K562 (cell line): ENCODE measurements around the gene TEPSIN. TPM values are rescaled to one million over a fixed set of nuclear protein-coding genes. Genes with fewer than 3 reads are reported as not detected.

Experiments used
- ATAC-seq: fragments of 200-7000 bp; cut with Tn5 transposase; 3 replicates; pipeline ENCODE4 v1.9.1; 2020; ENCODE audit warnings: moderate library complexity
- BruUV-seq: library from RNA; stranded (reverse); fragments of 400-500 nt; replicated peaks from 2 replicates; lab custom pipeline; 2021; lab: Mats Ljungman, UMichigan
- CTCF ChIA-PET: fragments of 300-600 bp; formaldehyde crosslinking; extraction: SDS; loops from one replicate; lab custom pipeline; 2021; ENCODE audit warnings: low intra/inter-chr PET ratio; lab: Yijun Ruan, JAX
- POLR2A ChIA-PET: fragments of 300-600, 350-650 bp; sonication (Branson Sonifier 250); formaldehyde crosslinking; extraction: SDS; loops from one replicate; lab custom pipeline; 2021; ENCODE audit warnings: antibody characterized with exemption, inconsistent platforms; lab: Yijun Ruan, JAX
- DNase-seq, 4 experiments: peaks; one replicate each; pipeline versions ENCODE4 v3.0.0 to v3.0.0-alpha.2; 2011 to 2018; ENCODE audit warnings: low spot score in 3 of 4, mixed read lengths in 3 of 4; ENCODE audit errors: extremely low read depth in 1 of 4
- FAIRE-seq: peaks from 2 replicates; lab custom pipeline; 2011; peaks lifted over from hg19 to GRCh38; lab: Jason Lieb, UNC
- H2AFZ ChIP-seq: 2 replicates; pipeline ENCODE4 v1.6.0; 2011; ENCODE audit warnings: low read depth, low read length, control low read depth, inconsistent platforms
- H3K27ac ChIP-seq: fragments of 200-600 bp; 3 replicates; pipeline ENCODE4 v1.8.0; 2011; ENCODE audit warnings: low read depth, mild to moderate bottlenecking, control low read depth, inconsistent platforms, low read length, moderate library complexity, mixed read lengths; ENCODE audit errors: extremely low read depth
- H3K27me3 ChIP-seq, 2 experiments: fragments of 300-600 bp in 1 of 2; 2 replicates in 1 of 2; 3 replicates in 1 of 2; pipeline versions ENCODE4 v1.6.0 to v1.8.0; 2011; ENCODE audit warnings: inconsistent platforms in 2 of 2, low read length in 2 of 2, mild to moderate bottlenecking in 1 of 2, mixed read lengths in 1 of 2, moderate library complexity in 1 of 2; ENCODE audit not compliant: control insufficient read depth in 2 of 2, insufficient read depth in 2 of 2
- H3K36me3 ChIP-seq: fragments of 300-600 bp; 3 replicates; pipeline ENCODE4 v1.8.0; 2011; ENCODE audit warnings: mild to moderate bottlenecking, low read length, inconsistent platforms; ENCODE audit not compliant: control insufficient read depth, insufficient read depth
- H3K4me1 ChIP-seq, 2 experiments: fragments of 200-600 bp in 1 of 2; replicated peaks in 1 of 2; 2 replicates in 1 of 2; 3 replicates in 1 of 2; pipeline versions ENCODE4 v1.5.1 to v1.8.0; 2011; ENCODE audit warnings: inconsistent platforms in 2 of 2, low read length in 2 of 2, mild to moderate bottlenecking in 1 of 2, mixed read lengths in 1 of 2, moderate library complexity in 1 of 2; ENCODE audit not compliant: control insufficient read depth in 2 of 2, insufficient read depth in 2 of 2
- H3K4me2 ChIP-seq: 2 replicates; pipeline ENCODE4 v1.6.1; 2011; ENCODE audit warnings: low read length, control low read depth, inconsistent platforms, mixed read lengths; ENCODE audit not compliant: insufficient read depth
- H3K4me3 ChIP-seq: fragments of 200-600 bp; sonication (generic), shearing (Covaris generic); 2 replicates; pipeline ENCODE4 v1.5.1; 2016; ENCODE audit warnings: control low read depth, inconsistent platforms
- H3K79me2 ChIP-seq: fragments of 200-600 bp; 3 replicates; pipeline ENCODE4 v1.8.0; 2011; ENCODE audit warnings: low read length, inconsistent platforms; ENCODE audit not compliant: control insufficient read depth, insufficient read depth
- H3K9ac ChIP-seq, 2 experiments: 2 replicates each; pipeline versions ENCODE4 v1.6.0 to v1.6.1; 2011; ENCODE audit warnings: low read depth in 2 of 2, low read length in 2 of 2, control low read depth in 1 of 2, inconsistent platforms in 1 of 2, mild to moderate bottlenecking in 1 of 2, mixed read lengths in 1 of 2; ENCODE audit not compliant: insufficient read depth in 1 of 2
- H3K9me1 ChIP-seq: one replicate; pipeline ENCODE4 v1.6.0; 2011; ENCODE audit warnings: inconsistent platforms, mild to moderate bottlenecking, low read length, moderate library complexity; ENCODE audit not compliant: control insufficient read depth, insufficient read depth
- H3K9me3 ChIP-seq: replicated peaks from 2 replicates; pipeline ENCODE4 v1.5.1; 2011; ENCODE audit warnings: low read depth, low read length, inconsistent platforms; ENCODE audit not compliant: control insufficient read depth, insufficient read depth
- H4K20me1 ChIP-seq: replicated peaks from 2 replicates; pipeline ENCODE4 v1.6.1; 2011; ENCODE audit warnings: low read length, inconsistent platforms, mixed read lengths; ENCODE audit not compliant: control insufficient read depth, insufficient read depth
- FIP1L1 ChIP-seq: fragments of 200-400 bp; formaldehyde crosslinking; IDR thresholded peaks from 2 replicates; pipeline ENCODE4 v1.6.1; 2018; ENCODE audit warnings: mild to moderate bottlenecking, low read depth, low read length; ENCODE audit not compliant: poor library complexity, severe bottlenecking
- HNRNPUL1 ChIP-seq: fragments of 200-400 bp; formaldehyde crosslinking; IDR thresholded peaks from 2 replicates; pipeline ENCODE4 v1.6.1; 2017; ENCODE audit warnings: low read length
- MYC ChIP-seq, 2 experiments: fragments of 250-450 bp in 1 of 2; sonication (Bioruptor Pico) in 1 of 2; IDR thresholded peaks; 2 replicates each; pipeline versions ENCODE4 v1.5.1 to v1.6.1; 2012 to 2021; ENCODE audit warnings: low read depth in 2 of 2, borderline replicate concordance in 1 of 2, improper control_type of control experiment in 1 of 2, low read length in 1 of 2, mild to moderate bottlenecking in 1 of 2, moderate library complexity in 1 of 2
- POLR2A ChIP-seq: fragments of 450-650 bp; conservative IDR thresholded peaks from 2 replicates; pipeline ENCODE4 v1.6.1; 2016
- POLR2G ChIP-seq: fragments of 200-400 bp; formaldehyde crosslinking; IDR thresholded peaks from 2 replicates; pipeline ENCODE4 v1.6.1; 2017; ENCODE audit warnings: low read depth, mild to moderate bottlenecking, antibody characterized with exemption, low read length, moderate library complexity
- ZNF354B ChIP-seq: fragments of 250-450 bp; sonication (Bioruptor Pico); IDR thresholded peaks from 2 replicates; pipeline ENCODE4 v1.4.0; 2020
- WGBS: fragments of 100-300 bp; shearing (Covaris generic); methylation state at CpG from one replicate; pipeline ENCODE4 v1.1.6; 2016; ENCODE audit warnings: low coverage, mixed read lengths; ENCODE audit not compliant: insufficient coverage; ENCODE audit errors: missing lambda C conversion rate; 5-methylcytosine and 5-hydroxymethylcytosine counted together
- in situ Hi-C: fragments of 300-500 bp; cut with MboI; formaldehyde crosslinking; loops from 4 replicates; pipeline ENCODE4 v1.15.0; 2018; ENCODE audit warnings: inconsistent platforms, mixed read lengths
- intact Hi-C: fragments of 100-400 bp; cut with micrococcal nuclease; formaldehyde crosslinking; loops from 2 replicates; pipeline ENCODE4 v1.14.2; 2022
- polyA plus RNA-seq, 8 experiments: library from polyadenylated mRNA; depleted of rRNA in 4 of 8; stranded (reverse) in 5 of 8; unstranded in 3 of 8; fragments of >200 nt; fragmentation: Nextera tagmentation in 2 of 8; fragmentation: Illumina TruSeq in 1 of 8; extraction: Ambion mirVana in 2 of 8; extraction: Trizol in 1 of 8; gene quantifications; 2 replicates each; pipeline versions ENCODE4 v1.2.1 to v1.2.3, GENCODE V29; 2011 to 2014; ENCODE audit warnings: inconsistent platforms in 1 of 8, missing spikeins in 1 of 8
- total RNA-seq, 7 experiments: library from RNA; depleted of rRNA in 6 of 7; stranded (reverse); fragments of >200 nt in 6 of 7; fragmentation: Illumina TruSeq in 2 of 7; extraction: Trizol in 2 of 7; gene quantifications; 2 replicates each; pipeline versions ENCODE4 v1.2.1 to v1.2.3, GENCODE V29; 2011 to 2021; ENCODE audit warnings: low replicate concordance in 1 of 7
- TF ChIP-seq, protein P1 (sequence below), 3 experiments: fragments of 200-800 bp in 1 of 3; sonication (Bioruptor generic) in 1 of 3; sonication (generic) in 1 of 3; formaldehyde crosslinking in 1 of 3; IDR thresholded peaks; 2 replicates each; pipeline versions ENCODE4 v1.6.1 to v1.8.0; 2016 to 2022; ENCODE audit warnings: mild to moderate bottlenecking in 2 of 3, missing compliant biosample characterization in 2 of 3, missing genetic modification characterization in 2 of 3, missing genetic modification reagents in 1 of 3
- TF ChIP-seq, protein P2 (sequence below): fragments of 450-650 bp; IDR thresholded peaks from 2 replicates; pipeline ENCODE4 v1.6.1; 2014; ENCODE audit warnings: low read depth, mild to moderate bottlenecking, moderate library complexity, borderline replicate concordance
- TF ChIP-seq, protein P3 (sequence below): sonication (generic); formaldehyde crosslinking; IDR thresholded peaks from 2 replicates; pipeline ENCODE4 v1.9.0; 2022; ENCODE audit warnings: mild to moderate bottlenecking, missing genetic modification reagents

The TEPSIN gene
- total and polyA plus RNA-seq, 9 of the 15 experiments (the other 6 are each of a cell fraction or from before 2014, with no cell fraction given): 0.80 to 29.8 (median 5.3) TPM

GRCh38 chr17:81245024-81245664 lies 6.3 kb upstream of the TEPSIN start:
- CTCF ChIA-PET: no interaction called here
- no peak overlapping the region for H2AFZ ChIP-seq
- POLR2A ChIA-PET: interaction anchor here (0.6 to 1.9 kb wide), 5 partner anchors 8 to 264 kb away, joined by 3 to 6 read pairs (median 4); no protein-coding TSS in a partner anchor
- 0 out of 2 replicates have a peak, but pooled peaks have one; percentile 41 for TF ChIP-seq HNRNPUL1
- peak; percentile 73; the same call in 1 of the 2 replicates for TF ChIP-seq POLR2G
- 0 out of 2 replicates have a peak, but pooled peaks have one; percentile 20 for TF ChIP-seq POLR2A
- TF ChIP-seq, protein P1, sequence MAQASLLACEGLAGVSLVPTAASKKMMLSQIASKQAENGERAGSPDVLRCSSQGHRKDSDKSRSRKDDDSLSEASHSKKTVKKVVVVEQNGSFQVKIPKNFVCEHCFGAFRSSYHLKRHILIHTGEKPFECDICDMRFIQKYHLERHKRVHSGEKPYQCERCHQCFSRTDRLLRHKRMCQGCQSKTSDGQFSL (CRISPR knock-in tag; IDR thresholded peaks at IDR 0.05): 0 out of 2 replicates have a peak, but pooled peaks have one; percentile 13
- TF ChIP-seq, protein P1 (tag; IDR thresholded peaks at IDR 0.05): no peak
- no peak for TF ChIP-seq MYC (IDR thresholded peaks at IDR 0.05; ENCODE audit: low read depth, low read length)
- TF ChIP-seq MYC (CRISPR knock-in tag; IDR thresholded peaks at IDR 0.05; ENCODE audit: borderline replicate concordance, low read depth): no peak
- peak; percentile 10 for TF ChIP-seq FIP1L1
- TF ChIP-seq, protein P2, sequence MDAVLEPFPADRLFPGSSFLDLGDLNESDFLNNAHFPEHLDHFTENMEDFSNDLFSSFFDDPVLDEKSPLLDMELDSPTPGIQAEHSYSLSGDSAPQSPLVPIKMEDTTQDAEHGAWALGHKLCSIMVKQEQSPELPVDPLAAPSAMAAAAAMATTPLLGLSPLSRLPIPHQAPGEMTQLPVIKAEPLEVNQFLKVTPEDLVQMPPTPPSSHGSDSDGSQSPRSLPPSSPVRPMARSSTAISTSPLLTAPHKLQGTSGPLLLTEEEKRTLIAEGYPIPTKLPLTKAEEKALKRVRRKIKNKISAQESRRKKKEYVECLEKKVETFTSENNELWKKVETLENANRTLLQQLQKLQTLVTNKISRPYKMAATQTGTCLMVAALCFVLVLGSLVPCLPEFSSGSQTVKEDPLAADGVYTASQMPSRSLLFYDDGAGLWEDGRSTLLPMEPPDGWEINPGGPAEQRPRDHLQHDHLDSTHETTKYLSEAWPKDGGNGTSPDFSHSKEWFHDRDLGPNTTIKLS: no peak
- TF ChIP-seq ZNF354B (CRISPR knock-in tag): no peak
- TF ChIP-seq, protein P3, sequence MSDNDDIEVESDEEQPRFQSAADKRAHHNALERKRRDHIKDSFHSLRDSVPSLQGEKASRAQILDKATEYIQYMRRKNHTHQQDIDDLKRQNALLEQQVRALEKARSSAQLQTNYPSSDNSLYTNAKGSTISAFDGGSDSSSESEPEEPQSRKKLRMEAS: peak; percentile 65
- H3K9me3 ChIP-seq: no peaks in the 10 kb centered on the region
- FAIRE-seq (no peak), DNase-seq (no peak), ATAC-seq (no peak; the same call in 2 of the 3 replicates)
- peaks cover 6% of the 10 kb centered on the region; the same call in 1 of the 2 replicates for H4K20me1 ChIP-seq
- peaks cover 14% of the 10 kb centered on the region for H3K79me2 ChIP-seq
- H3K36me3 ChIP-seq: peaks cover 24% of the 10 kb centered on the region; the same call in 1 of the 3 replicates
- 79% methylated on average over 20 of the region's 25 CpGs for WGBS
- no peak overlapping the region for H3K4me2 ChIP-seq
- intact Hi-C loops: no loop called here
- in situ Hi-C loops: loop anchor here (5.0 to 25.0 kb wide), 2 partner anchors 108 to 237 kb away; no protein-coding TSS in a partner anchor
- BruUV-seq: no TSS peak
- no peak overlapping the region for H3K4me3 ChIP-seq
- H3K27me3 ChIP-seq: no peaks in the 10 kb centered on the region
- H3K27ac ChIP-seq: no peak overlapping the region
- H3K9me1 ChIP-seq: no peaks in the 10 kb centered on the region
- H3K9ac ChIP-seq: peak overlapping the region in 1 of 2 experiments; percentile 60; a peak in 2 of 4 replicates
- H3K4me1 ChIP-seq: peaks cover 5 to 74% of the 10 kb centered on the region in 2 experiments; a peak in 4 of 5 replicates
